NCI-H2081 treated with DMSO at 0.1 percent for 48 hours (cell line): ENCODE measurements around the gene FOXP1.
"Not testable (repeated sequence)": the region's sequence is repeated elsewhere in the genome, so short reads cannot be mapped to it uniquely, and the experiment has no call there.

Source experiments
- DNase-seq: peaks from one replicate; lab custom pipeline; 2025; lab: John Stamatoyannopoulos, UW

FOXP1 gene

DNA sequence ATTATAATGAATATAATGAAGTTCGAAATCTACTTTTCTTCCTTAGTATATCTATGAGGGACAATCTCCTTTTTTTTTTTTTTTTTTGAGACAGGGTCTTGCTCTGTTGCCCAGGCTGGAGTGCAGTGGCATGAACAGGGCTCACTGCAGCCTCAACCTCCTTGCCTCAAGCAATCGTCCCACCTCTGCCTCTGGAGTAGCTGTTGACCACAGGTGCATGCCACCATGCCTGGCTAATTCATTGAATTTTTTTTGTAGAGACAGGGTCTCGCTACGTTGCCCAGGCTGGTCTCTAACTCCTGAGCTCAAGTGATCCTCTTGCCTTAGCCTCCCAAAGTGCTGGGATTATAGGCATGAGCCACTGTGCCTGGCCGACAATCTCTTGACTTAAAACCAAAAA is 607.5 kb downstream of the FOXP1 start:
- DNase-seq, result not testable (repeated sequence)

DNA sequence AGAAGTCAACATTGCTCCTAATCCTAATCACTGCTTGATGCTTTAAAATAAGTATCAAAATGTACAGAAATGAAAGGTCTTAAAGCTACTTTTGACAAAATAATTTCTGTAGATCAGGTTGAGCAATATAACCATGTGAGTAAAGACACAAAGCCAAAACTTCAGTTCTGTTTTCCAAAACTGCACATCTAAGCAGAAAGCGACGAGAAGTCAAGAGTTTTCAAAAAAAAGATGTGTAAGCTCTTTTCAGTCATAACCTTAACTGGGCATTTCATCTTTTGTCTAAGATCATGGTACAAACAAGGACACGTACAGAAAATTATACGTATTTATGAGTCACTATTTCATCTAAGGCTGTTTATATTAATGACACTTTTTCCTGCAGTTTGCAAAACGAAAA is 608.8 kb downstream of the FOXP1 start:
- DNase-seq, result no peak

DNA sequence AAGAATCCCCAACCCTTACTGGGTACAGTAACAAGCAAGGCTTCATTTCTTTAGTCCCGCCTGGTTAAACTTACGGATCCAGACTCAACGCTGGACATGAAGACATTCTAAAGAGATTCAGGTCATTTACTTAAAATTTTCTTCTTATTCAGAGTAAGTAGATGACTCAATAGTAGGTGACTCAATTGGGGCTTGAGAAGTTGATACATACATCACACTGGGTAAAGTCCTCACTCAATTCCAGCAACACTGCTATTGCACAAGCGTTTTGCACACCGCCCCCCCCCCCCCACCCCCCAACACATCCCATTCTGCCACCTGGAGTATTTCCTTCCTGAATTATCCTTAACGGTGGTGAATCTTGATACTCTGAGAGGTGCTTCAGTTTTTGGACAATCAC is 610.0 kb downstream of the FOXP1 start:
- no peak for DNase-seq

DNA sequence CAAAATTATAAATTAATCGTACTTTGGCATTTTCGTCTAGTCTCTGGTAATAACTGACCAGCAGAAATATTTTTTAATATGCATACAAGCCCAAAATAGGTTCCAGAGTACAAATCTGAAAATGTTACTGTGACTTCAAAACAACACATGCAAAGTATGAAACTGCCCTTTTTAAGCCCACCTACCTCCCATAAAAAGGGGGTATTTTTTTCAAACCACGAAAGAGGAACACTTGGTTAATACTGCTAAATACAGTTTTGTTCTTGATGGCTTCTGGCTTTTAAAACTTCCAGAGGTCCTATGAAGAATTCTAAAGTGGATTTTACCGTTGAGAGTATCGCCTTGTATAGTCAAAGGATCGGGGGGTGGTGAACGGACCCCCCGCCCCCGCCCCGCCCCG is 610.7 kb downstream of the FOXP1 start:
- no peak for DNase-seq

DNA sequence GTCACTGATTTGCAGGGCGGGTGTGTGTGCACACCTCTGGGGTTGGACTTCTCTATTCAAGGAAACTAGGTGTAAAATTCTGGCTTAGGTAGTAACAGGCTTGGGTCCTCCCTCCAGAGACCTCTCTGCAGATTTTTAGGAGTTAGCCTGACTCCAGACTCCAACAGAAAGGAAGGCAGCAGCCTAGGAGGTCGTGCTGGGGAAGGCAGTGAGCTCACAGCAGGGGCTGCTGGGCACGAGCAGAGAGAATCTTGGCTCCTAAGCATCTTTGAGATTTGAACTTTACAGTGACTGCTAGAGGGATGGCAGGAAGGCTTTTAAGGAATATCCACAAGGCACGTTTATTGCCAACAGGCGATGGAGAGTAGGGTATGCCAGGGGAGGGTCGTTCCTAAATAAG is 612.6 kb downstream of the FOXP1 start:
- DNase-seq, result no peak

DNA sequence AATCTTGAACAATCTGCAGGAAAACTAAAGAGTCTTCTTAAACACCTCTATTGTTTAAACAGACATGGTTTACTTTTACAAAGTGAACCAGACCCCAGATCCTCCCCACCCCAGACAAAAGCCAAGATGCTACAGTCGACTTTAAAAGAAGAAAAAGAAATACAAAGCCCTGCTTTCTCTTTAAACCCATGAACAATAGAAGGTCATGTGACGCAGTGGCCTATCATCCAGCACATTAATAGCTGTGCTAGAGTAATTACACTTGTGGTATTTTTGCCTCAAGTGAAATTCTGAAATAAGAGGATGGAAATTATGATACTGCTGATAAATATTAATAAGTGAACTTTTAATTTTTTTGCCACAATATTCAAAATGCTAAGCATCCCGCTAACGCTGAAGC is 613.4 kb downstream of the FOXP1 start:
- no peak for DNase-seq

DNA sequence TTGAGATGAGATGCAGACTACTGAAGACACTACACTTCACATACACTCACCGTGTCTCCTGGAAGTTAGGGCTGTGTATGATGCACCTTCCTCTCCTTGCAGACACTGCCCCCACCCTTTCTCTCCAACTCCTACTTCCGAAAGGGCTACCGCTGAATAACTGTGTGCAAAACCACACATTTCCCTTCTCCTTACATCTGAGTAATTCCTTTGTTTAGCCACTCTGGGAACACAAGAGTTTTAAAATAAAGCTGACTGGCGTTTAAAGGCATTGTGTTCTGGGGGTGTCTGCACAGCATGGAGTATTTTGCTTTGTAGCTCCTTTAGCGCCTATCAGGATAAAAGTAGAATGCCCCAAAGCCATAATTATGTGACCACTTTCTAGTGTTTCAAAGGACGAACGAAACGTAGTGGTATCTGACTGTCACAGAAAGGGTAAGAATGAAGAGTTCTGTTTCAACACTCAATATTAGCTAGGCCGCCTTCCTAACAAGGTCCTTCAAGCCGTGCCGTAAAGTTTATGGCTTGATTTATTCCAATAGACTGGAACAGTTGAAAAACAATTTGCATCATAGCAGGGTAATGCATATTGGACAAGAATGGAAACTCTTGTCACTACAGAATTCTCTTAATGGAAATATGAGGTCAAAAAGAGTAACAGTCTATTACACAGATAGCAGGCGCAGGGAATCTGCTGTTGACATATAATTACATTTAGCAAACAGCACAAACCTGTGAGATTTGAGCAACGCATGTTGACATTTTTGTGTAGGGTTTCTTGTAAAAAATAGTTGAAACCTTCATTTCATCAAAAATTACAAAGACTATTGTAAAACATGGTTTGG is 619.9 kb downstream of the FOXP1 start:
- DNase-seq, result no peak

DNA sequence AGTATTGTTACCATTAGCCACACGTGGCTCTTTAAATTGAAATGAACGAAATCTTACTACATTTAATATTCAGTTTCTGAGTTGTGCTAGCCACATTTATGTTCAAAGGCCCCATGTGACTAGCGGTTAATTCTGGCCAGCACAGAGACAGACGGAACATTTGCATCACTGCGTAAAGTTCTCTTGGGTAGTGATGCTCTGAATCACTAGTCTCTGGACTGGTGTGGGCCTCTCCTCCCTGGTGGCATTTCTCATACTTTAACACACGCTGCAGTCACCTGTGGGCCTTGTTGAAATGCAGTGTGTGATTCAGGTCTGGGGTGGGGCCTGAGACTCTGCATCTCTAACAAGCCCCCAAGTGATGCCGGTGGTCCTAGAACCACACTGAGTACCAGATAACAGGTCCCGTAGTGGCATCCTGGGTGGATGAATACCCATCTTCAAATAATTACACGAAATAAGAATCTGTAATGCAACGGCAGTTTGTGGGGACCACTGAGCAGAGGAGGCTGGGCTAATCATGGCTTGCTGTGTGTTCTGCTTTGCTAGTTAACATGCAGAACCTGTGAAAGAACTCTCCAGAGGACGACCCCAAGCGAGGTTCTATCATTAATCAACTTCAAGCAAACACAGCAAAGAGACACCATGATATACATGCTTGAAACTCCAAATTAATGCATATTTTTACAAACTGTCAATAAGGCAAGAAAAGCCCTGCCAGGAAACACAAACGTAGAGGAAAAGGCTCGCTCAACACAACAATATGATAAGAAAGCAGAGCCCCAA is 623.8 kb downstream of the FOXP1 start:
- DNase-seq, result no peak

DNA sequence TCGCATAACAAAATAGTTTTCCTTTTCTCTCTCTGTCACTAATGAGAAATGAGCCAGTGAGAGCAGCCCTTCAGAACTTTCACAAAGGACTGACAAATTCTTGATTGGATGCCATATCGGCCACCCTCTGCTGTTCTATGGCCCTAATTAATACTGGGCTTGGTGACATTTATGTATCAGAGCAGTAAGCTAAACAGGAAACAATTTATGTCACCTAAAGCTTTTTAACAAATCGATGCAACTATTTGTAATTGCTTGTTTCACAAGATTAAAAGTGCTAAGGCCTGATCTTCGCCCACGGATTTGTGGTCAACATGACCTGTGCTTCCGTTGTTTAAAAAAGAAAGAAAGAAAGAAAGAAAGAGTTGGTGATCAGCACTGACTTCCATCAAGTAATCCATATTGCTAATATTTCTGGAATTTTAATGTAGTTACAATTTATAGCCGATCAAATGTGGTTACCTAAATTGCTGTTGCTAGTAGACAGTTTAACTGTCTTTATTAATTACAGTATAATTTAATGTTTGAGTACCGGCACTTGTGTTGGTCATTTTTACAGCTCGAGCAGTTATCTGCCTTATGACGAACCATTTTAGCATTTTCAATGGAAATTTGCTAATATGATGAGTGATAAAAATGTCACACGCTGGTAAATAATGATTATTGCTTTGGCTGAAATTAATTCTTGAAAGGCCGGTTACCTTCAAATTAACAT is 631.3 kb downstream of the FOXP1 start:
- DNase-seq, result no peak

DNA sequence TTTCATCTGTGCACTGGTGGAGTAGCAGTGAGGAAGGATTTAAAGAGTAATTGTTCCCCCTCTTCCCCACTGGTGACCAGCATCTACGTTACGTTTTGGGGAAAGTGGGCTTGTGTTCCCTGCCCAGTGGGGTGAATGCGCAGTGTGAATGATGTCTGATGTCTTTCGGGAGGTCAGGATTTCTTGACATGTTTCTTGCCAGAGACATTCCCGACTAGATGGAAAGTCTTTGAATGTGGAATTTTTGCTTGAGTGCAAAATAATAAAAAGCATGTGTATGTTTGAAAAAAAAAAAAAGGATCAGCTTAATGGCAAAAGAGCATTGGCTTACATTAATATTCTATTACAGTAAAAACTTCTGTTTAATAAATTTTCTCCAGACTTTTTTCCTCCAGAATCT is 632.2 kb downstream of the FOXP1 start:
- no peak for DNase-seq

DNA sequence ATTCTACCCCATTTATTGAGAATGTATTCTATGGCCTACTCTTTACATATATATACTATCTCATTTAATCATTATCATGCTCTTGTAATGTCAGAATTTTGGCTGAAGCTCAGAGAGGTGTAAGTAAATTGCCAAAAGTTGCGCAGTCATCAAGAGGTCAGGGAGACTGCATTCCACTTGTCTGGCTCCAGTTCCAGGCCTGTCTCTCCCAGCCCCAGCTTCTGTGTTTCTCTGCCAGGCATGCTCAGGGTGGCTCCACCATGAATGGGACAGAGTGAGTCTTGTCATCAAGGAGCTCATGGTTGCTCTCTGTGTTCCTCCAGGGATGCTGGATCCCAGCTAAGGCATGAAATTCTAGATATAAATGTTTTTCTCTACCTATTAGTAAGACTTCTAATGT is 635.9 kb downstream of the FOXP1 start:
- DNase-seq, result no peak

DNA sequence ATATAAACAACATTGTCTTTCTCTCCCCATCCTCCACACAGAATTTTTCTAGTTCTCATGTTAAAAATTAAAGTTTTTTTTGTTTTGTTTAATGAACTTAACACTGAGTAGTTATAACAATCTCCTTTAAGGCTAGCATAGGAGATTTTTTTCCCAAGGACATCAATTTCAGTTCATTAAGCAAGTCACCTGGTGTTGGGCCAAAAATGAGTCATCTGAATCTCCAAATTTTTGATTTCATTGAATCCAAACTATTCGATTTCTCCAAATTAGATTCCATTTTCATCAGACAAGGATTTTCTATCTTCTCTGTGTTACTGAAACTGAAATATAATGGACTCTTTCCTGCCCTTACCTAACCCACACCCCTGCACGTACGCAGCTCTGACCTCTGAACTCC is 639.6 kb downstream of the FOXP1 start:
- DNase-seq, result no peak

DNA sequence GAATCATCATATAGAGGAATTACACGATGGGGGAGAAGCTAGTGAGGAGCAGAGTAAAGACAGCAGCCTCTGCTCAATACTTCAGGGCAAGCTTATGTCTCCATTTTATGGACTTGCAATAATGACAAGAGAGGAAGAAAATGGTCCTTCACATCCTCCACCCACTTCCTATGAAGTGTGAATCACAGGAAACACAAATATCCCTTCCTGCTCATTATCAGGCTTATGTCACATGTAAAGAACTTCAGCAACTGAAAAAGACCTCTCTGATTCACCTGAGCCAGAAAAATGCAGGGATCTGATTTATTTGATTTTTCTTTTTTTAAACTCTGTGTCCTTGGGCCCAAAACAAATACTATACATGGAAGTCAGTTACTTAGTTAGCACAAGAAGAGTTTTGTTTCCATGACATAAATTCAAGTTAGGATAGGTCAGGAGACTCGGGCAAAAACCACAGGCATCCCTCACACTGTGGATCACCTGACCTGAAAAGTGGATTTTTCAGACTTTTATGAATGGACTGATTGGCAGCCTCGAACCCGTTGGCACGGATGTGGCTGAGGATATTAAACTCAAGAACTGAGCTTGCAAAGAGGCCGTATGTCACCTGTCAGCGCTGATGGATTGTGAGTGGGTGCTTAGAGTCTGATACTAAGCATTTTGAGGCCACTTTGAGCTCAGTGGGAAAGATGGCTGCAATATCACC is 650.3 kb downstream of the FOXP1 start:
- no peak for DNase-seq

DNA sequence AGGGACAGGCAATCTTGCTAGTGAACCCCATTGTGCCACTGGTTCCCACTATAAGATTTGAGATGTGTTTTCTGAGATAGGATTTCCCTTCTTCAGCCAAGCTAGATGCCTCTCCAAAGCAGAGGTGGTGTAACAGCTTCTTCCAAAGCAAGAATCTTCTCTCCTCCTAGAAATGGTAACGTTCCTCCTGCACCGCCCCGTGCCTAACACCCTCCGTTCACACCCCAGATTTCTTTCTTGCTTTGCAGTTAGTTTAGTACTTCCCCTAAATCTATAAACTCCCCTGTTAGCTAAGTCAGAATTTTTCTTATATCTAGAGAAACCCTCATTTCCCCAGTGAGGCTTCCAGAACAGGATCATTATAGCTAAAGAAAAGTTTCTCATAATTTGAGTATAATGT is 653.5 kb downstream of the FOXP1 start:
- no peak for DNase-seq

DNA sequence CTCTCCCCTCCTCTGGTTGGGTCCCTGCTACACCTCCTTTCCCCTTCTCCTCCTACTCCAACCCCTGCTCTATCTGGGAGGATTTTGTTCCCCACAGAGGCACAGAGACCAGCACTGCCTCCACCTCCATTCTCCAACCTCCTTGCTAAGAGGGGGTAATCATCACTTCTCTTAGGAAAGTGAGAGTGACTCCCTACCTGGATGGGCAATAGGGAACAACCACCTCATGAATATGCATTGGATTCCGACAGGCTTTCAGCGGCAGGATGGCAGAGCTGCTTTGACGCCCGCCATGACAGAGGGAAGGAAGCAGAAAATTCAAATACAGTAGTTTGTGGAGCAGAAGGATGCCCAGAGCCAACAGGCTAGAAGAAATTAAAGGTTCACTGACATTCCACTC is 656.3 kb downstream of the FOXP1 start:
- DNase-seq, result no peak

DNA sequence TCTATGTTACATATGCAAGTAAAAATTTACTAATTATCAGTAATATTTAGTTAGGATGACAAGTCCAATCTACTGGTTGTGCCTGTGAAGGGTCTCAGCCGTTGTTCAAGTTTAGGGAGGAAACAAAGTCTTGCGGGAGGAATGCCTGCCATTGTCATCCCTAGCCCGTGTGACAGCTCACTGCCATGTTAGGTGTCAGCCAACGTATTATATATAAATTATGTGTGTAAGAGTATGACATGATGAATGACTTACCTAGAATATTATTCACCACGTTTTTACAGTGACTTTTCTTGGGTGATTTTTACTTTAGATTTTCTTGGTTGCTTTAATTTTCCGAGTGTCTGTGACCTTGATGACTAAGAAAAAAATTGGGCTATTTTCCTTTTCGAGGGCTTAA is 656.7 kb downstream of the FOXP1 start:
- DNase-seq, result no peak

DNA sequence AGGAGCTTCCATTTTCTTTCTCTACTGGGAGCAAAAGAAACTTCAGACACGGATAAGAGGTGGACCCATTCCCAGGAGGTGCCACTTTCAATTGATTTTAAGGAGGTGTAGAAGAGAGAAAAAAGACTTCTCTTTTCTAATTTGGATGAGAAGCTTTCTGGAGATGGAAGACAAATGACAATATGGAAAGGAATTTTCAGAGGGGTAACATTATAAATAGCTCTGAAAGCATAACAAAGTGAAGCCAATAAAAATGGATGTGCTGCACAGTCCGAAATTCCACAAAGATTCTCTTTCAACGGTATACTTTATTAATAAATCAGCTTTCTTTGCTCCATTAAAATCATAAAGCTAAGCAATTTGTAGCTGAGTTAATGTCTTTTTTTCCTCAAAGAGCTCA is 663.9 kb downstream of the FOXP1 start:
- no peak for DNase-seq

DNA sequence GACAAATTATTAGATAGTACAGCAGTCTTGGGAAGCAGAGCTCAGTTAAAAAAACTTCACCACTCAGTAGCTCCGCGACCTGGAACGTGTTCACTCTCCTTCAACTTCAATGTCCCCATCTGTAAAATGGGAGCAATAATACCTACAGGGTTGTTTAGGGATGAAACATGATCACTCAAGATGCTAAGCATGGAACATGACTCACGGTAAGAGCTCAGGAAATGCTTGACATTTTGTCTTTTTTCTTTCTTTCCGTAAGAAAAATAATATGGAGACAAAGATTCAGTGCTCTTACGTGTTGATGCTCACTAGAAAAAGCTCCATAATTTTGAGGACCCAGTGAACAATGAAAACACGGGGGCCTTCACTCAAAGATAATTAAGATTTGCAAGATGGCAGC is 664.4 kb downstream of the FOXP1 start:
- DNase-seq, result no peak

DNA sequence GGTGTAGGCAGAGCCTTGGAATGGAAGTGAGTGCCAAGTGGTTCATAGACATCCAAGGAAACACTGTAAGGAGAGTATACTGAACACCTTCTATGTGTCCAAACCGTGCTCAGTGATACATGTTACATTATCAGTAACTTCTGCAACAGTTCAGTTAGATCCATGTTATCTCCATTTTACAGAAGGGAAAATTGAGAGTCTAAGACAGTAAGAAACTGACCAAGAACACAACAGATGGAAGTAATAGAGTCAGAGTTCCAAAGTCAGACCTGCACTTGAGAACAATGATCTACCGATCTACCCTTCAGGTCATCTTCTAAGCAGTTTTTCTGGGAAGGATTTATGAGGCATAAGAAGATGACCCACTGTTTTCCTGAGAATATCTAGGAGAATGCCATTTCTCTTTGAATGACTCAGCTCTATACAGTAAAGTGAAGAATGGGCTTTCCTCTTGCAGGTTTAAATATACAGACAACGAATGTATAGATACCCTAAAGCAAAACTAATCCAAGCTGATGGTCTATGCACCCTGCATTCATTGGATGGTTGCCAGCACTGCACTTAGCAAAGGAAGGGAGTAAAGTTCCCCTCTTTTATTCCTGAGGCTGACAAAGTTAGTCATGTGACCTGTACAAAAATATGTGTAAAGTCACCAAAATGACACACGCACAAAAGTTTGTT is 667.0 kb downstream of the FOXP1 start:
- no peak for DNase-seq

DNA sequence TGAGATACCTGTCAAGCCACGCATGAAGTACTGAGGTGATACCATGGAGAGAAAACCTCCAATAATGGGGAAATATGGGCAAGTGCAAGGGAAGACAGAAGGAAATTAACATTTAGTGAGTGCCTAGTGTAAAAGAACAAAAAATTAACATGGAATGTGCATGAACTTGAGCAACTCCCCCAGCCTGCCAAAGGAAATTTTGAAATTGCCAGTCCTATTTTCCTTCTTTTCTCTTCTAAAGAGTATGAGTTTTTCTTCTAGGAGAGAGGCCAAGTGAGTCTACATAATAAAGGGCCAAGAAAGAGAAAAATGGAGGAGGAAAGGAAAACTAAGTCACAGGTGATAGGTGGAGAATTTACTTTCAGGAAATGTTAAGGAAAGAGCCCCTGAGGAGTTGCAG is 668.7 kb downstream of the FOXP1 start:
- no peak for DNase-seq

DNA sequence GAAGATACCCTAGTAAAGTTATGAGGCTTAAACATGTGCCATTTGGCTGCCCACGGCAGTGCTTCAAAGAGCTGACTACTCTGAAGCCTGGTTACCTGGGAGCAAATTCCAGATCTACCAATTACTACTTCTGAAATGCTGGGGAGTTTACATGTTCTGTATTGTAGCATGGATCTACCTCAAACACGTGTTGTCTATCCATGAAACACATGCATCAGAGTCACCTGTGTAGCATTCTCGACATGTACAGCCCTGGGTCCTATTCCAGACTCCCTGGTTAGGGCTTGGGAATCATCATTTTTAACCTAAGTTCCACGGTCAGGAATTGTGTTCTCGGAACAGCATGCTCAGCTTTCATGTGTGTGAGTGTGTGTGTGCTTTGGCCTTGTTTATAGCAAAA is 671.8 kb downstream of the FOXP1 start:
- no peak for DNase-seq

DNA sequence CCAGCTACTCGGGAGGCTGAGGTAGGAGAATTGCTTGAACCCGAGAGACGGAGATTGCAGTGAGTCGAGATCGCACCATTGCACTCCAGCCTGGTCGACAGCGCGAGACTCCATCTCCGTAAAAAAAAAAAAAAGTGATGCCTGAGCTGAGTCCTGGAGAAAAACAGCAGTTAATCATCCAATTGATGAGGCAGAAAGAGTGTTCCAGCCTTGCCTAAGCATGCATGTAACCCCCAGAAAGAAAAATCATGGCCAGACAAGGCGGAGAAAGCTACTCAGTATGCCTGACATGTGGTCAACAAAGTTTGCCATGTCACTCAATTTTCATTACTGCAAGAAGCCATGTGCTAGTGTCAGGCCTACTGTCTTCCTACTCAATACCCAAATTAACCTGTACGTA is 678.0 kb downstream of the FOXP1 start:
- no peak for DNase-seq
